ENCODE measurements around the gene ZFYVE27.

GRCh38 chr10:97788552-97789442, 51.9 kb downstream of the ZFYVE27 start:
- TF ChIP-seq, protein P1, sequence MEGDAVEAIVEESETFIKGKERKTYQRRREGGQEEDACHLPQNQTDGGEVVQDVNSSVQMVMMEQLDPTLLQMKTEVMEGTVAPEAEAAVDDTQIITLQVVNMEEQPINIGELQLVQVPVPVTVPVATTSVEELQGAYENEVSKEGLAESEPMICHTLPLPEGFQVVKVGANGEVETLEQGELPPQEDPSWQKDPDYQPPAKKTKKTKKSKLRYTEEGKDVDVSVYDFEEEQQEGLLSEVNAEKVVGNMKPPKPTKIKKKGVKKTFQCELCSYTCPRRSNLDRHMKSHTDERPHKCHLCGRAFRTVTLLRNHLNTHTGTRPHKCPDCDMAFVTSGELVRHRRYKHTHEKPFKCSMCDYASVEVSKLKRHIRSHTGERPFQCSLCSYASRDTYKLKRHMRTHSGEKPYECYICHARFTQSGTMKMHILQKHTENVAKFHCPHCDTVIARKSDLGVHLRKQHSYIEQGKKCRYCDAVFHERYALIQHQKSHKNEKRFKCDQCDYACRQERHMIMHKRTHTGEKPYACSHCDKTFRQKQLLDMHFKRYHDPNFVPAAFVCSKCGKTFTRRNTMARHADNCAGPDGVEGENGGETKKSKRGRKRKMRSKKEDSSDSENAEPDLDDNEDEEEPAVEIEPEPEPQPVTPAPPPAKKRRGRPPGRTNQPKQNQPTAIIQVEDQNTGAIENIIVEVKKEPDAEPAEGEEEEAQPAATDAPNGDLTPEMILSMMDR (IDR thresholded peaks at IDR 0.05 in 2 of 3, conservative IDR thresholded peaks at IDR 0.05 in 1 of 3; ENCODE audit: control insufficient read depth in 2 of 3, extremely low read depth in 1 of 3, insufficient read depth in 1 of 3, low read depth in 3 of 3, low read length in 3 of 3): no peak
- no peak for TF ChIP-seq CHD2 (IDR thresholded peaks at IDR 0.05; ENCODE audit: borderline replicate concordance, low read depth, low read length)
- TF ChIP-seq EZH2 (IDR thresholded peaks at IDR 0.05; ENCODE audit: borderline replicate concordance, control insufficient read depth, low read depth, low read length): no peak
- TF ChIP-seq POLR2A (IDR thresholded peaks at IDR 0.05; ENCODE audit: low read depth, low read length): no peak
- no peak for TF ChIP-seq POU2F2 (IDR thresholded peaks at IDR 0.05; ENCODE audit: borderline replicate concordance, low read depth, low read length)
